Endothelial cell of umbilical vein (primary cell): Measurements from ENCODE around the gene IMPG2. TPM values are rescaled to one million over a fixed set of nuclear protein-coding genes. Genes with fewer than 3 reads are reported as not detected.

Source experiments
- BruUV-seq: library from RNA; stranded (reverse); fragments of 400-500 nt; replicated peaks from 2 replicates; lab custom pipeline; 2021; lab: Mats Ljungman, UMichigan
- CTCF ChIA-PET: fragments of 300-600, 350-600 bp; sonication (Branson Sonifier 250); formaldehyde crosslinking; loops from one replicate; lab custom pipeline; 2021; ENCODE audit warnings: antibody characterized with exemption, inconsistent platforms; lab: Charles Lee
- POLR2A ChIA-PET: fragments of 300-600, 350-600 bp; sonication (Branson Sonifier 250); formaldehyde crosslinking; loops from one replicate; lab custom pipeline; 2021; ENCODE audit warnings: antibody characterized with exemption, inconsistent platforms; lab: Charles Lee
- DNase-seq: peaks from one replicate; pipeline ENCODE4 v3.0.0-alpha.2; 2011; ENCODE audit warnings: low read depth, low spot score
- FAIRE-seq: peaks from 2 replicates; lab custom pipeline; 2011; peaks lifted over from hg19 to GRCh38; lab: Jason Lieb, UNC
- H2AFZ ChIP-seq: 2 replicates; pipeline ENCODE4 v1.6.0; 2012; ENCODE audit warnings: low read depth, low read length, control low read depth, inconsistent platforms
- H3K27ac ChIP-seq: 2 replicates; pipeline ENCODE4 v1.5.1; 2011; ENCODE audit warnings: low read depth, mild to moderate bottlenecking, control low read depth, low read length, moderate library complexity; ENCODE audit not compliant: insufficient read depth
- H3K27me3 ChIP-seq, 2 experiments: 2 replicates each; pipeline versions ENCODE4 v1.6.0 to v1.6.1; 2011; ENCODE audit warnings: low read length in 2 of 2, mixed read lengths in 1 of 2; ENCODE audit not compliant: control insufficient read depth in 2 of 2, insufficient read depth in 2 of 2
- H3K36me3 ChIP-seq, 2 experiments: 2 replicates in 1 of 2; 3 replicates in 1 of 2; pipeline ENCODE4 v1.5.1; 2011; ENCODE audit warnings: low read length in 2 of 2, mild to moderate bottlenecking in 1 of 2, moderate library complexity in 1 of 2; ENCODE audit not compliant: control insufficient read depth in 2 of 2, insufficient read depth in 2 of 2; ENCODE audit errors: extremely low read depth in 1 of 2
- H3K4me1 ChIP-seq: 3 replicates; pipeline ENCODE4 v1.5.1; 2011; ENCODE audit warnings: mild to moderate bottlenecking, low read length; ENCODE audit not compliant: control insufficient read depth, insufficient read depth; ENCODE audit errors: extremely low read depth
- H3K4me2 ChIP-seq: 2 replicates; pipeline ENCODE4 v1.6.1; 2011; ENCODE audit warnings: low read length, control low read depth, mixed read lengths; ENCODE audit not compliant: insufficient read depth
- H3K4me3 ChIP-seq, 3 experiments: fragments of 200-600 bp in 1 of 3; sonication (generic), shearing (Covaris generic) in 1 of 3; replicated peaks in 1 of 3; 2 replicates each; pipeline ENCODE4 v1.5.1; 2011 to 2016; ENCODE audit warnings: control low read depth in 3 of 3, low read length in 3 of 3, mild to moderate bottlenecking in 2 of 3, inconsistent platforms in 1 of 3, low read depth in 1 of 3, moderate library complexity in 1 of 3; ENCODE audit not compliant: insufficient read depth in 1 of 3
- H3K79me2 ChIP-seq: 2 replicates; pipeline ENCODE4 v1.6.0; 2012; ENCODE audit warnings: low read length, inconsistent platforms; ENCODE audit not compliant: control insufficient read depth, insufficient read depth
- H3K9ac ChIP-seq: replicated peaks from 2 replicates; pipeline ENCODE3; 2011; ENCODE audit warnings: low read length, control low read depth; ENCODE audit not compliant: insufficient read depth; ENCODE audit errors: extremely low read depth
- H3K9me1 ChIP-seq: replicated peaks from 3 replicates; pipeline ENCODE4 v1.6.0; 2011; ENCODE audit warnings: mild to moderate bottlenecking, low read length; ENCODE audit not compliant: control insufficient read depth, insufficient read depth; ENCODE audit errors: extremely low read depth
- H3K9me3 ChIP-seq: replicated peaks from 2 replicates; pipeline ENCODE4 v1.5.1; 2012; ENCODE audit warnings: low read length, inconsistent platforms; ENCODE audit not compliant: control insufficient read depth, insufficient read depth
- H4K20me1 ChIP-seq: replicated peaks from 2 replicates; pipeline ENCODE3; 2011; ENCODE audit warnings: mild to moderate bottlenecking, low read length; ENCODE audit not compliant: control insufficient read depth, insufficient read depth; ENCODE audit errors: extremely low read depth
- EZH2 ChIP-seq: IDR thresholded peaks from 2 replicates; pipeline ENCODE4 v1.6.1; 2012; ENCODE audit warnings: borderline replicate concordance, low read depth, mild to moderate bottlenecking, moderate library complexity, low read length, inconsistent platforms; ENCODE audit not compliant: severe bottlenecking
- FOS ChIP-seq: IDR thresholded peaks from 2 replicates; pipeline ENCODE4 v1.6.1; 2011; ENCODE audit warnings: mild to moderate bottlenecking, low read length, moderate library complexity, borderline replicate concordance; ENCODE audit not compliant: insufficient read depth
- JUN ChIP-seq: IDR thresholded peaks from 2 replicates; pipeline ENCODE4 v1.6.1; 2011; ENCODE audit warnings: borderline replicate concordance, low read depth; ENCODE audit not compliant: insufficient read length, insufficient read depth
- MYC ChIP-seq: IDR thresholded peaks from one replicate; pipeline ENCODE4 v1.6.1; 2011; ENCODE audit warnings: mild to moderate bottlenecking, low read depth, low read length
- POLR2A ChIP-seq: IDR thresholded peaks from 2 replicates; pipeline ENCODE4 v1.6.1; 2012; ENCODE audit warnings: low read depth, mild to moderate bottlenecking, control low read depth, low read length
- POLR2AphosphoS5 ChIP-seq: IDR thresholded peaks from 2 replicates; pipeline ENCODE4 v1.6.1; 2012; ENCODE audit warnings: low read depth, mild to moderate bottlenecking, control low read depth, low read length, moderate library complexity; ENCODE audit not compliant: insufficient read depth
- dilution Hi-C: fragments of 300-500 bp; cut with MboI; formaldehyde crosslinking; loops from one replicate; pipeline ENCODE4 v1.15.0; 2019; ENCODE audit warnings: low sequenced_read_pairs; ENCODE audit not compliant: extremely low pct_ligation_motif_present
- intact Hi-C: fragments of 100-400 bp; cut with micrococcal nuclease; formaldehyde crosslinking; loops from one replicate; pipeline ENCODE4 v1.10.0; 2022
- polyA plus RNA-seq, 4 experiments: library from polyadenylated mRNA; depleted of rRNA in 3 of 4; stranded (reverse) in 3 of 4; unstranded in 1 of 4; fragments of >200 nt; gene quantifications; 2 replicates each; pipeline versions ENCODE4 v1.2.1 to v1.2.3, GENCODE V29; 2011 to 2012; ENCODE audit warnings: missing spikeins in 1 of 4
- total RNA-seq: library from RNA; stranded (reverse); gene quantifications from 2 replicates; pipeline ENCODE4 v1.2.3, GENCODE V29; 2021
- TF ChIP-seq, protein P1 (sequence below): IDR thresholded peaks from 2 replicates; pipeline ENCODE4 v1.6.1; 2011; ENCODE audit not compliant: insufficient read depth, insufficient read length

Gene IMPG2
- total and polyA plus RNA-seq, 2 donors (not counting 3 experiments of a cell fraction or from before 2014, with no cell fraction given) = 0.39 to 0.71 TPM

DNA sequence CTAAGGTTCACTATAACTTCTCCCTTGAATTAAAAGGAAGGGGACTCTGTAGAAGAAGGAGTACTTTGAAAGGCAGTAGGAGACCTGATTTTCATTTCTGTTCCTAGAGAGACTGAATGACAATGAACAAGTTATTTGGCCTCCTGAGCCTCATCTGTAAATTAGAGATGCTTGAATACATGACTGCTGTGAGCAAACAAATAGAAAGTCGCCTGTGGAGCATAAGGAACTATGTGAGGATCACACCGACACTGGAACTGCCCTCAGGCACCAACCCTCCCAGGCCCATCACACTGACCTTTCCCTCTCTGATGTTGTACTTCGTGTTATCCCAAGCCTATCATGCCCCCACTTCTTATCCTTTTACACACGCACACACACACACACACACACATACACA lies 48.6 kb downstream of the IMPG2 start:
- BruUV-seq = no TSS peak
- H3K4me1 ChIP-seq = no peaks in the 10 kb centered on the region
- CTCF ChIA-PET = no interaction called here
- TF ChIP-seq POLR2AphosphoS5 (no peak), EZH2 (no peak), MYC (no peak), FOS (no peak)
- H3K4me2 ChIP-seq = no peak overlapping the region
- dilution Hi-C loops = no loop called here
- H3K27ac ChIP-seq = no peak overlapping the region
- H3K27me3 ChIP-seq = no peaks in the 10 kb centered on the region
- no peaks in the 10 kb centered on the region for H3K9me3 ChIP-seq
- intact Hi-C loops = no loop called here
- H3K9ac ChIP-seq = no peak overlapping the region
- no peaks in the 10 kb centered on the region for H3K36me3 ChIP-seq
- no peak overlapping the region for H2AFZ ChIP-seq
- H4K20me1 ChIP-seq = no peaks in the 10 kb centered on the region
- no peaks in the 10 kb centered on the region for H3K79me2 ChIP-seq
- H3K4me3 ChIP-seq = no peak overlapping the region
- DNase-seq (no peak), FAIRE-seq (no peak)
- no peaks in the 10 kb centered on the region for H3K9me1 ChIP-seq
- POLR2A ChIA-PET = no interaction called here

GRCh38 chr3:101270149-101270548 lies 50.2 kb downstream of the IMPG2 start:
- Histone ChIP-seq H3K4me3 (no peak overlapping the region), H4K20me1 (no peaks in the 10 kb centered on the region), H2AFZ (no peak overlapping the region), H3K9me3 (no peaks in the 10 kb centered on the region), H3K9ac (no peak overlapping the region), H3K27ac (no peak overlapping the region), H3K4me1 (no peaks in the 10 kb centered on the region), H3K36me3 (no peaks in the 10 kb centered on the region), H3K4me2 (no peak overlapping the region), H3K79me2 (no peaks in the 10 kb centered on the region), H3K27me3 (no peaks in the 10 kb centered on the region), H3K9me1 (no peaks in the 10 kb centered on the region)
- intact Hi-C loops (no loop called here), dilution Hi-C loops (no loop called here)
- POLR2A ChIA-PET = no interaction called here
- TF ChIP-seq EZH2 = no peak
- TF ChIP-seq MYC = no peak
- TF ChIP-seq, protein P1, sequence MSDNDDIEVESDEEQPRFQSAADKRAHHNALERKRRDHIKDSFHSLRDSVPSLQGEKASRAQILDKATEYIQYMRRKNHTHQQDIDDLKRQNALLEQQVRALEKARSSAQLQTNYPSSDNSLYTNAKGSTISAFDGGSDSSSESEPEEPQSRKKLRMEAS = no peak
- TF ChIP-seq JUN = no peak
- no peak for TF ChIP-seq POLR2A
- no peak for TF ChIP-seq FOS
- no peak for FAIRE-seq
- DNase-seq = no peak
- no TSS peak for BruUV-seq
- CTCF ChIA-PET = interaction anchor here (0.8 kb wide), 1 partner anchor 32 kb away, joined by 4 read pairs; no protein-coding TSS in a partner anchor
